ENCODE results near the gene CERCAM. TPM values are rescaled to one million over a fixed set of nuclear protein-coding genes. Genes with fewer than 3 reads are reported as not detected.

Gene CERCAM
- total and polyA plus RNA-seq, 7 experiments from 2014 or later = 0.15 to 2.2 (median 0.72) TPM

- Mint-ChIP-seq H3K36me3 (peaks cover 0 to 27% (median 15%) of the 10 kb centered on the region in 5 donors), H3K27me3 (no peaks in the 10 kb centered on the region), H3K9me3 (peaks cover 0 to 2% (median 0%) of the 10 kb centered on the region in 11 donors), H3K4me1 (peaks cover 13 to 34% (median 27%) of the 10 kb centered on the region in 7 donors), H3K27ac (no peak overlapping the region), H3K4me3 (no peak overlapping the region)
- H3K4me3 ChIP-seq (ENCODE audit: low read length) = no peak overlapping the region
- CTCF ChIA-PET = interaction anchor here (0.6 to 1.2 kb wide), 2 partner anchors 13 to 548 kb away, joined by 3 read pairs; no protein-coding TSS in a partner anchor
- H3K4me1 ChIP-seq (ENCODE audit: control insufficient read depth in 2 of 2, insufficient read depth in 2 of 2, low read length in 2 of 2) = peaks cover 11% of the 10 kb centered on the region in 2 donors
- no peaks in the 10 kb centered on the region for H3K9me3 ChIP-seq (ENCODE audit: control insufficient read depth in 2 of 3, low read length in 3 of 3)
- intact Hi-C loops (cut with micrococcal nuclease) = no loop called here
- H3K36me3 ChIP-seq (ENCODE audit: control insufficient read depth in 2 of 3, insufficient read depth in 3 of 3, low read length in 3 of 3) = peaks cover 0 to 53% (median 4%) of the 10 kb centered on the region in 3 experiments
- POLR2A ChIA-PET = interaction anchor here (0.6 to 1.1 kb wide), 4 partner anchors 12 to 309 kb away, joined by 3 read pairs; no protein-coding TSS in a partner anchor
- DNase-seq (no peak), ATAC-seq (no peak)
- H3K27ac ChIP-seq (ENCODE audit: low read depth, low read length) = no peak overlapping the region
- H3K27me3 ChIP-seq (ENCODE audit: control insufficient read depth in 2 of 2, insufficient read depth in 2 of 2, low read length in 2 of 2) = no peaks in the 10 kb centered on the region
These were observed 44.8 kb upstream of the CERCAM start for GRCh38 chr9:128375865-128376264.

- intact Hi-C loops (cut with micrococcal nuclease) = no loop called here
- CTCF ChIA-PET = no interaction called here
- no peaks in the 10 kb centered on the region for H3K27me3 ChIP-seq (ENCODE audit: control insufficient read depth in 2 of 2, insufficient read depth in 2 of 2, low read length in 2 of 2)
- Mint-ChIP-seq H3K9me3 (no peaks in the 10 kb centered on the region), H3K4me1 (peaks cover 0 to 3% (median 0%) of the 10 kb centered on the region in 7 donors), H3K27ac (no peak overlapping the region), H3K4me3 (no peak overlapping the region), H3K27me3 (no peaks in the 10 kb centered on the region), H3K36me3 (peaks cover 4 to 38% (median 6%) of the 10 kb centered on the region in 5 donors)
- no peak overlapping the region for H3K4me3 ChIP-seq (ENCODE audit: low read length)
- H3K4me1 ChIP-seq (ENCODE audit: control insufficient read depth in 2 of 2, insufficient read depth in 2 of 2, low read length in 2 of 2) = no peaks in the 10 kb centered on the region
- DNase-seq = no peak
- H3K27ac ChIP-seq (ENCODE audit: low read depth, low read length) = no peak overlapping the region
- no peaks in the 10 kb centered on the region for H3K9me3 ChIP-seq (ENCODE audit: control insufficient read depth in 2 of 3, low read length in 3 of 3)
- peaks cover 5 to 89% (median 11%) of the 10 kb centered on the region in 3 experiments for H3K36me3 ChIP-seq (ENCODE audit: control insufficient read depth in 2 of 3, insufficient read depth in 3 of 3, low read length in 3 of 3)
- POLR2A ChIA-PET = no interaction called here
- no peak for ATAC-seq
These were observed 38.4 kb upstream of the CERCAM start for GRCh38 chr9:128382261-128382660.

GRCh38 chr9:128383007-128383753, 37.5 kb upstream of the CERCAM start:
- Mint-ChIP-seq H3K36me3 (peaks cover 4 to 42% (median 6%) of the 10 kb centered on the region in 5 donors), H3K4me3 (no peak overlapping the region), H3K27me3 (no peaks in the 10 kb centered on the region), H3K4me1 (peaks cover 0 to 3% (median 0%) of the 10 kb centered on the region in 7 donors), H3K9me3 (no peaks in the 10 kb centered on the region), H3K27ac (no peak overlapping the region)
- Histone ChIP-seq H3K4me1 (ENCODE audit: control insufficient read depth in 2 of 2, insufficient read depth in 2 of 2, low read length in 2 of 2) (no peaks in the 10 kb centered on the region), H3K27me3 (ENCODE audit: control insufficient read depth in 2 of 2, insufficient read depth in 2 of 2, low read length in 2 of 2) (no peaks in the 10 kb centered on the region), H3K9me3 (ENCODE audit: control insufficient read depth in 2 of 3, low read length in 3 of 3) (no peaks in the 10 kb centered on the region), H3K27ac (ENCODE audit: low read depth, low read length) (no peak overlapping the region), H3K36me3 (ENCODE audit: control insufficient read depth in 2 of 3, insufficient read depth in 3 of 3, low read length in 3 of 3) (peaks cover 7 to 92% (median 16%) of the 10 kb centered on the region in 3 experiments), H3K4me3 (ENCODE audit: low read length) (no peak overlapping the region)
- CTCF ChIA-PET = no interaction called here
- intact Hi-C loops (cut with micrococcal nuclease) = no loop called here
- POLR2A ChIA-PET = no interaction called here
- DNase-seq (no peak), ATAC-seq (no peak)

GRCh38 chr9:128383791-128384190, 36.9 kb upstream of the CERCAM start:
- Histone ChIP-seq H3K4me1 (ENCODE audit: control insufficient read depth in 2 of 2, insufficient read depth in 2 of 2, low read length in 2 of 2) (no peaks in the 10 kb centered on the region), H3K27ac (ENCODE audit: low read depth, low read length) (no peak overlapping the region), H3K27me3 (ENCODE audit: control insufficient read depth in 2 of 2, insufficient read depth in 2 of 2, low read length in 2 of 2) (no peaks in the 10 kb centered on the region), H3K36me3 (ENCODE audit: control insufficient read depth in 2 of 3, insufficient read depth in 3 of 3, low read length in 3 of 3) (peaks cover 12 to 93% (median 16%) of the 10 kb centered on the region in 3 experiments), H3K9me3 (ENCODE audit: control insufficient read depth in 2 of 3, low read length in 3 of 3) (no peaks in the 10 kb centered on the region), H3K4me3 (ENCODE audit: low read length) (no peak overlapping the region)
- Mint-ChIP-seq H3K27me3 (no peaks in the 10 kb centered on the region), H3K9me3 (no peaks in the 10 kb centered on the region), H3K27ac (no peak overlapping the region), H3K4me1 (peaks cover 0 to 3% (median 0%) of the 10 kb centered on the region in 7 donors), H3K4me3 (no peak overlapping the region), H3K36me3 (peaks cover 3 to 41% (median 4%) of the 10 kb centered on the region in 5 donors)
- no peak for DNase-seq
- CTCF ChIA-PET = no interaction called here
- intact Hi-C loops (cut with micrococcal nuclease) = no loop called here
- ATAC-seq = no peak
- POLR2A ChIA-PET = no interaction called here

- no peaks in the 10 kb centered on the region for H3K4me1 ChIP-seq (ENCODE audit: control insufficient read depth in 2 of 2, insufficient read depth in 2 of 2, low read length in 2 of 2)
- peaks cover 0 to 3% (median 0%) of the 10 kb centered on the region in 7 donors for H3K4me1 Mint-ChIP-seq
- H3K4me3 ChIP-seq (ENCODE audit: low read length) = no peak overlapping the region
- ChIA-PET POLR2A (no interaction called here), CTCF (no interaction called here)
- DNase-seq = no peak
- H3K9me3 Mint-ChIP-seq = no peaks in the 10 kb centered on the region
- ATAC-seq = no peak
- intact Hi-C loops (cut with micrococcal nuclease) = no loop called here
- peaks cover 0 to 46% (median 4%) of the 10 kb centered on the region in 5 donors for H3K36me3 Mint-ChIP-seq
- no peak overlapping the region for H3K27ac ChIP-seq (ENCODE audit: low read depth, low read length)
- no peaks in the 10 kb centered on the region for H3K27me3 ChIP-seq (ENCODE audit: control insufficient read depth in 2 of 2, insufficient read depth in 2 of 2, low read length in 2 of 2)
- H3K9me3 ChIP-seq (ENCODE audit: control insufficient read depth in 2 of 3, low read length in 3 of 3) = no peaks in the 10 kb centered on the region
- no peak overlapping the region for H3K4me3 Mint-ChIP-seq
- H3K27me3 Mint-ChIP-seq = no peaks in the 10 kb centered on the region
- H3K27ac Mint-ChIP-seq = peak overlapping the region in 1 of 9 donors; percentile 53
- peaks cover 12 to 98% (median 24%) of the 10 kb centered on the region in 3 experiments for H3K36me3 ChIP-seq (ENCODE audit: control insufficient read depth in 2 of 3, insufficient read depth in 3 of 3, low read length in 3 of 3)
These were observed 35.7 kb upstream of the CERCAM start for GRCh38 chr9:128384801-128385495.

GRCh38 chr9:128385496-128386460, 34.9 kb upstream of the CERCAM start:
- Mint-ChIP-seq H3K27me3 (no peaks in the 10 kb centered on the region), H3K9me3 (no peaks in the 10 kb centered on the region), H3K4me1 (peaks cover 0 to 3% (median 0%) of the 10 kb centered on the region in 7 donors), H3K4me3 (no peak overlapping the region), H3K36me3 (peaks cover 0 to 48% (median 4%) of the 10 kb centered on the region in 5 donors), H3K27ac (peak overlapping the region in 1 of 9 donors; percentile 53)
- no peak overlapping the region for H3K27ac ChIP-seq (ENCODE audit: low read depth, low read length)
- POLR2A ChIA-PET = no interaction called here
- H3K4me3 ChIP-seq (ENCODE audit: low read length) = no peak overlapping the region
- H3K27me3 ChIP-seq (ENCODE audit: control insufficient read depth in 2 of 2, insufficient read depth in 2 of 2, low read length in 2 of 2) = no peaks in the 10 kb centered on the region
- no peak for ATAC-seq
- H3K36me3 ChIP-seq (ENCODE audit: control insufficient read depth in 2 of 3, insufficient read depth in 3 of 3, low read length in 3 of 3) = peaks cover 12 to 98% (median 21%) of the 10 kb centered on the region in 3 experiments
- no peaks in the 10 kb centered on the region for H3K4me1 ChIP-seq (ENCODE audit: control insufficient read depth in 2 of 2, insufficient read depth in 2 of 2, low read length in 2 of 2)
- no peak for DNase-seq
- CTCF ChIA-PET = no interaction called here
- no peaks in the 10 kb centered on the region for H3K9me3 ChIP-seq (ENCODE audit: control insufficient read depth in 2 of 3, low read length in 3 of 3)
- intact Hi-C loops (cut with micrococcal nuclease) = no loop called here

All from naive thymus-derived CD4-positive, alpha-beta T cell (primary cell).